Endothelial cell of umbilical vein (primary cell): ENCODE data around the gene NCR2. TPM values are rescaled to one million over a fixed set of nuclear protein-coding genes. Genes with fewer than 3 reads are reported as not detected.

Experiments used
- BruUV-seq: library from RNA; stranded (reverse); fragments of 400-500 nt; replicated peaks from 2 replicates; lab custom pipeline; 2021; lab: Mats Ljungman, UMichigan
- CTCF ChIA-PET: fragments of 300-600, 350-600 bp; sonication (Branson Sonifier 250); formaldehyde crosslinking; loops from one replicate; lab custom pipeline; 2021; ENCODE audit warnings: antibody characterized with exemption, inconsistent platforms; lab: Charles Lee
- POLR2A ChIA-PET: fragments of 300-600, 350-600 bp; sonication (Branson Sonifier 250); formaldehyde crosslinking; loops from one replicate; lab custom pipeline; 2021; ENCODE audit warnings: antibody characterized with exemption, inconsistent platforms; lab: Charles Lee
- DNase-seq: peaks from one replicate; pipeline ENCODE4 v3.0.0-alpha.2; 2011; ENCODE audit warnings: low read depth, low spot score
- FAIRE-seq: peaks from 2 replicates; lab custom pipeline; 2011; peaks lifted over from hg19 to GRCh38; lab: Jason Lieb, UNC
- H2AFZ ChIP-seq: 2 replicates; pipeline ENCODE4 v1.6.0; 2012; ENCODE audit warnings: low read depth, low read length, control low read depth, inconsistent platforms
- H3K27ac ChIP-seq: 2 replicates; pipeline ENCODE4 v1.5.1; 2011; ENCODE audit warnings: low read depth, mild to moderate bottlenecking, control low read depth, low read length, moderate library complexity; ENCODE audit not compliant: insufficient read depth
- H3K27me3 ChIP-seq, 2 experiments: 2 replicates each; pipeline versions ENCODE4 v1.6.0 to v1.6.1; 2011; ENCODE audit warnings: low read length in 2 of 2, mixed read lengths in 1 of 2; ENCODE audit not compliant: control insufficient read depth in 2 of 2, insufficient read depth in 2 of 2
- H3K36me3 ChIP-seq, 2 experiments: 2 replicates in 1 of 2; 3 replicates in 1 of 2; pipeline ENCODE4 v1.5.1; 2011; ENCODE audit warnings: low read length in 2 of 2, mild to moderate bottlenecking in 1 of 2, moderate library complexity in 1 of 2; ENCODE audit not compliant: control insufficient read depth in 2 of 2, insufficient read depth in 2 of 2; ENCODE audit errors: extremely low read depth in 1 of 2
- H3K4me1 ChIP-seq: 3 replicates; pipeline ENCODE4 v1.5.1; 2011; ENCODE audit warnings: mild to moderate bottlenecking, low read length; ENCODE audit not compliant: control insufficient read depth, insufficient read depth; ENCODE audit errors: extremely low read depth
- H3K4me2 ChIP-seq: 2 replicates; pipeline ENCODE4 v1.6.1; 2011; ENCODE audit warnings: low read length, control low read depth, mixed read lengths; ENCODE audit not compliant: insufficient read depth
- H3K4me3 ChIP-seq, 3 experiments: fragments of 200-600 bp in 1 of 3; sonication (generic), shearing (Covaris generic) in 1 of 3; replicated peaks in 1 of 3; 2 replicates each; pipeline ENCODE4 v1.5.1; 2011 to 2016; ENCODE audit warnings: control low read depth in 3 of 3, low read length in 3 of 3, mild to moderate bottlenecking in 2 of 3, inconsistent platforms in 1 of 3, low read depth in 1 of 3, moderate library complexity in 1 of 3; ENCODE audit not compliant: insufficient read depth in 1 of 3
- H3K79me2 ChIP-seq: 2 replicates; pipeline ENCODE4 v1.6.0; 2012; ENCODE audit warnings: low read length, inconsistent platforms; ENCODE audit not compliant: control insufficient read depth, insufficient read depth
- H3K9ac ChIP-seq: replicated peaks from 2 replicates; pipeline ENCODE3; 2011; ENCODE audit warnings: low read length, control low read depth; ENCODE audit not compliant: insufficient read depth; ENCODE audit errors: extremely low read depth
- H3K9me1 ChIP-seq: replicated peaks from 3 replicates; pipeline ENCODE4 v1.6.0; 2011; ENCODE audit warnings: mild to moderate bottlenecking, low read length; ENCODE audit not compliant: control insufficient read depth, insufficient read depth; ENCODE audit errors: extremely low read depth
- H3K9me3 ChIP-seq: replicated peaks from 2 replicates; pipeline ENCODE4 v1.5.1; 2012; ENCODE audit warnings: low read length, inconsistent platforms; ENCODE audit not compliant: control insufficient read depth, insufficient read depth
- H4K20me1 ChIP-seq: replicated peaks from 2 replicates; pipeline ENCODE3; 2011; ENCODE audit warnings: mild to moderate bottlenecking, low read length; ENCODE audit not compliant: control insufficient read depth, insufficient read depth; ENCODE audit errors: extremely low read depth
- CTCF ChIP-seq, 2 donors: IDR thresholded peaks; 1 replicate in 1 of 2; 2 replicates in 1 of 2; pipeline ENCODE4 v1.5.1; 2011; ENCODE audit warnings: low read length in 2 of 2, mild to moderate bottlenecking in 2 of 2, moderate library complexity in 2 of 2, control low read depth in 1 of 2, inconsistent platforms in 1 of 2, low read depth in 1 of 2; ENCODE audit not compliant: insufficient read depth in 1 of 2; ENCODE audit errors: extremely low read depth in 1 of 2
- EZH2 ChIP-seq: IDR thresholded peaks from 2 replicates; pipeline ENCODE4 v1.6.1; 2012; ENCODE audit warnings: borderline replicate concordance, low read depth, mild to moderate bottlenecking, moderate library complexity, low read length, inconsistent platforms; ENCODE audit not compliant: severe bottlenecking
- FOS ChIP-seq: IDR thresholded peaks from 2 replicates; pipeline ENCODE4 v1.6.1; 2011; ENCODE audit warnings: mild to moderate bottlenecking, low read length, moderate library complexity, borderline replicate concordance; ENCODE audit not compliant: insufficient read depth
- GATA2 ChIP-seq: IDR thresholded peaks from 2 replicates; pipeline ENCODE4 v1.7.0; 2011; ENCODE audit warnings: low read depth, mild to moderate bottlenecking, moderate library complexity, mixed read lengths, low read length; ENCODE audit not compliant: insufficient read length, insufficient read depth
- JUN ChIP-seq: IDR thresholded peaks from 2 replicates; pipeline ENCODE4 v1.6.1; 2011; ENCODE audit warnings: borderline replicate concordance, low read depth; ENCODE audit not compliant: insufficient read length, insufficient read depth
- MYC ChIP-seq: IDR thresholded peaks from one replicate; pipeline ENCODE4 v1.6.1; 2011; ENCODE audit warnings: mild to moderate bottlenecking, low read depth, low read length
- POLR2A ChIP-seq: IDR thresholded peaks from 2 replicates; pipeline ENCODE4 v1.6.1; 2012; ENCODE audit warnings: low read depth, mild to moderate bottlenecking, control low read depth, low read length
- POLR2AphosphoS5 ChIP-seq: IDR thresholded peaks from 2 replicates; pipeline ENCODE4 v1.6.1; 2012; ENCODE audit warnings: low read depth, mild to moderate bottlenecking, control low read depth, low read length, moderate library complexity; ENCODE audit not compliant: insufficient read depth
- dilution Hi-C: fragments of 300-500 bp; cut with MboI; formaldehyde crosslinking; loops from one replicate; pipeline ENCODE4 v1.15.0; 2019; ENCODE audit warnings: low sequenced_read_pairs; ENCODE audit not compliant: extremely low pct_ligation_motif_present
- intact Hi-C: fragments of 100-400 bp; cut with micrococcal nuclease; formaldehyde crosslinking; loops from one replicate; pipeline ENCODE4 v1.10.0; 2022
- polyA plus RNA-seq, 4 experiments: library from polyadenylated mRNA; depleted of rRNA in 3 of 4; stranded (reverse) in 3 of 4; unstranded in 1 of 4; fragments of >200 nt; gene quantifications; 2 replicates each; pipeline versions ENCODE4 v1.2.1 to v1.2.3, GENCODE V29; 2011 to 2012; ENCODE audit warnings: missing spikeins in 1 of 4
- total RNA-seq: library from RNA; stranded (reverse); gene quantifications from 2 replicates; pipeline ENCODE4 v1.2.3, GENCODE V29; 2021
- TF ChIP-seq, protein P1 (sequence below): IDR thresholded peaks from 2 replicates; pipeline ENCODE4 v1.6.1; 2011; ENCODE audit not compliant: insufficient read depth, insufficient read length

The NCR2 gene
- total and polyA plus RNA-seq, 2 donors (not counting 3 experiments of a cell fraction or from before 2014, with no cell fraction given): not detected

DNA sequence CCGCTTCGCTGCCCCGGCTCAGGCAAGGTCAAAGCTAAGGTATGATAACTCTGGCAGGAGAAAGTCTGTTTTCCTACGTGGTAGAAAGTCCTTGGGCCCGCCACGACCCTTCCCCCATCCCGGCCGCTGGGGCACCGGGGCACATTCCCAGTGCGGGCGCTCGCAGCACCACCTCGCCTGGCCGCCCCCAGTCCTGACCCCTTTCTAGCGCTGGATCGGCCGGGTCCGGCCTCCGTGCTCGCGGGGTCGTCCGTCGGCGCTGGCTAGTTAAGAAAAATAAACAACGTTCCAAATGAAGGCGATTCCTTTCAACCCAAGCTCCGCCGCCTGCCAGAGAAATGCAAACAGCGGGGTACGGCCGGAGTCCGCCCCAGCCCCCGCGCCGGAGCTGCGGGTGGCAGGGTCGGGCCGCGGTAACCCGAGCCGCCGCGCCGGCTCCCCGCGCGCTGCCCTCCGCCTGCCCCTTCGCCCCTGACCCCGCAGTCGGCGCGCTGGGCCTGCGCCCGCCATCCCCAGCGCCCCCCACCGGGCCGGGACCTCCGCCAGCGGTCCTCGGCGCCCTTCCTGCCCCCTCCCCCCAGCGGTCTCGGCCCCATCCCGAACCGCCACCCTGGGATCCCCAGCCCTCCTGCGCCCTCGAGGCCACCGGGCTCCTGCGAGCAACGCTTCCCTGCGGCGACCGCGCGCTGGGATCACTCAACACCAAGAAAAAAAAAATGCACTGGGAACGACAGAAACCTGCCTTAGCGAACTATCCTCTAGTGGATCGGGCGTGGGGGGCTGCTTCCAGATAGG lies 37.6 kb downstream of the NCR2 start:
- BruUV-seq: no TSS peak
- Histone ChIP-seq H3K9ac (no peak overlapping the region), H3K36me3 (no peaks in the 10 kb centered on the region), H3K27me3 (peaks cover 67 to 73% of the 10 kb centered on the region in 2 experiments), H3K4me2 (no peak overlapping the region), H3K79me2 (no peaks in the 10 kb centered on the region), H3K4me3 (no peak overlapping the region), H2AFZ (no peak overlapping the region), H3K9me3 (no peaks in the 10 kb centered on the region), H3K27ac (no peak overlapping the region), H3K4me1 (peaks cover 3% of the 10 kb centered on the region), H3K9me1 (no peaks in the 10 kb centered on the region), H4K20me1 (no peaks in the 10 kb centered on the region)
- dilution Hi-C loops (no loop called here), intact Hi-C loops (no loop called here)
- FAIRE-seq: no peak
- ChIA-PET CTCF (interaction anchor here (1.0 to 3.3 kb wide), 2 partner anchors 219 to 310 kb away, joined by 3 to 17 read pairs; no protein-coding TSS in a partner anchor), POLR2A (no interaction called here)
- no peak for DNase-seq
- TF ChIP-seq MYC (no peak), EZH2 (peak; percentile 81)

DNA sequence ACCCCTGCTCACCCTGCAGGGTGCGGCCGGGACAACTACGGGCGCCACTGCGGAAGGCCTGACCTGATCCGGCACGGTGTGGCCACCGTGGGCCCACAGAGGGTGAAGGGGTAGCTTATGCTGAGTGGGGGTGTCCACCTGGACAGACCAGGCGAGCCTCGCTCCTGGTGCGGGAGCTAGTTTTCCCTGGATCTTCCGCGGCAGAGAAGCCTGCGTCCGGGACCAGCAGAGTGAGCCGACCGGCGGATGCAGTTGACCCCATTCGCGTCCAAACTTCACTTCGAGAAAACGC lies 38.2 kb downstream of the NCR2 start:
- Histone ChIP-seq H2AFZ (no peak overlapping the region), H3K79me2 (no peaks in the 10 kb centered on the region), H3K9me1 (no peaks in the 10 kb centered on the region), H3K4me1 (peaks cover 3% of the 10 kb centered on the region), H3K9ac (no peak overlapping the region), H3K36me3 (no peaks in the 10 kb centered on the region), H3K27ac (no peak overlapping the region), H4K20me1 (no peaks in the 10 kb centered on the region), H3K27me3 (peaks cover 72 to 78% of the 10 kb centered on the region in 2 experiments), H3K4me2 (no peak overlapping the region), H3K4me3 (no peak overlapping the region), H3K9me3 (no peaks in the 10 kb centered on the region)
- intact Hi-C loops (no loop called here), dilution Hi-C loops (no loop called here)
- TF ChIP-seq GATA2 (no peak), FOS (no peak), JUN (no peak), POLR2A (no peak), MYC (no peak), CTCF (IDR thresholded peaks at IDR 0.05; ENCODE audit: extremely low read depth in 1 of 2, insufficient read depth in 1 of 2, low read depth in 1 of 2, low read length in 2 of 2) (no peak), EZH2 (no peak), POLR2AphosphoS5 (no peak)
- TF ChIP-seq, protein P1, sequence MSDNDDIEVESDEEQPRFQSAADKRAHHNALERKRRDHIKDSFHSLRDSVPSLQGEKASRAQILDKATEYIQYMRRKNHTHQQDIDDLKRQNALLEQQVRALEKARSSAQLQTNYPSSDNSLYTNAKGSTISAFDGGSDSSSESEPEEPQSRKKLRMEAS: no peak
- CTCF ChIA-PET: interaction anchor here (1.4 kb wide), 1 partner anchor 310 kb away, joined by 3 read pairs; no protein-coding TSS in a partner anchor
- FAIRE-seq (no peak), DNase-seq (no peak)
- POLR2A ChIA-PET: no interaction called here
- no TSS peak for BruUV-seq
